ENCODE data around the gene ODAD3.
"Not testable (repeated sequence)": the region's sequence is repeated elsewhere in the genome, so short reads cannot be mapped to it uniquely, and the experiment has no call there.

ODAD3 gene

GRCh38 chr19:11447347-11448262, 12.7 kb upstream of the ODAD3 start:
- DNase-seq = no peak
- intact Hi-C loops (cut with DNase I) = loop anchor here (5.0 kb wide), 2 partner anchors 35 to 155 kb away; partner anchors contain the start of gene ELAVL3

- intact Hi-C loops (cut with DNase I) = loop anchor here (5.0 kb wide), 2 partner anchors 36 to 154 kb away; partner anchors contain the start of gene ELAVL3
- DNase-seq = peak; percentile 73 to 96 (median 88)
These were observed 11.9 kb upstream of the ODAD3 start for GRCh38 chr19:11446652-11447301.

GRCh38 chr19:11446271-11446651, 11.3 kb upstream of the ODAD3 start:
- peak in 2 of 42 donors; percentile 22 to 34 for DNase-seq
- intact Hi-C loops (cut with DNase I) = loop anchor here (5.0 kb wide), 2 partner anchors 36 to 154 kb away; partner anchors contain the start of gene ELAVL3

GRCh38 chr19:11445141-11445540, 10.2 kb upstream of the ODAD3 start:
- no peak for DNase-seq
- intact Hi-C loops (cut with DNase I) = loop anchor here (5.0 kb wide), 2 partner anchors 37 to 153 kb away; partner anchors contain the start of gene ELAVL3

- DNase-seq = no peak
- intact Hi-C loops (cut with DNase I) = no loop called here
These were observed 9.1 kb upstream of the ODAD3 start for GRCh38 chr19:11444059-11444458.

- intact Hi-C loops (cut with DNase I) = loop anchor here (5.0 kb wide), 1 partner anchor 61 kb away; no protein-coding TSS in a partner anchor
- DNase-seq = peak in 2 of 42 donors; percentile 30 to 58
These were observed 3.0 kb upstream of the ODAD3 start for GRCh38 chr19:11437955-11438354.

GRCh38 chr19:11435833-11436313, 952 bp upstream of the ODAD3 start:
- peak in 1 of 42 donors; percentile 22 for DNase-seq
- intact Hi-C loops (cut with DNase I) = loop anchor here (5.0 kb wide), 1 partner anchor 59 kb away; no protein-coding TSS in a partner anchor

- no peak for DNase-seq
- intact Hi-C loops (cut with DNase I) = loop anchor here (5.0 kb wide), 1 partner anchor 57 kb away; no protein-coding TSS in a partner anchor
These were observed 241 bp downstream of the ODAD3 start for GRCh38 chr19:11434703-11435056.

GRCh38 chr19:11433526-11433925, 1.4 kb downstream of the ODAD3 start:
- intact Hi-C loops (cut with DNase I); DNase-seq: not testable (repeated sequence)

- intact Hi-C loops (cut with DNase I) = no loop called here
- DNase-seq = no peak
These were observed 8.3 kb downstream of the ODAD3 start for GRCh38 chr19:11426656-11427055.

GRCh38 chr19:11425719-11426457, 9.0 kb downstream of the ODAD3 start:
- intact Hi-C loops (cut with DNase I) = no loop called here
- no peak for DNase-seq

GRCh38 chr19:11423791-11424181, 11.1 kb downstream of the ODAD3 start:
- no peak for DNase-seq
- intact Hi-C loops (cut with DNase I) = no loop called here

- DNase-seq = no peak
- intact Hi-C loops (cut with DNase I) = no loop called here
These were observed 11.6 kb downstream of the ODAD3 start for GRCh38 chr19:11423164-11423790.

- peak in 40 of 42 donors; percentile 21 to 75 (median 55) for DNase-seq
- intact Hi-C loops (cut with DNase I) = no loop called here
These were observed 12.5 kb downstream of the ODAD3 start for GRCh38 chr19:11422163-11423065.

GRCh38 chr19:11421371-11422098, 13.4 kb downstream of the ODAD3 start:
- intact Hi-C loops (cut with DNase I) = no loop called here
- peak in 6 of 42 donors; percentile 15 to 57 (median 35) for DNase-seq

- peak in 16 of 42 donors; percentile 15 to 58 (median 35) for DNase-seq
- intact Hi-C loops (cut with DNase I) = no loop called here
These were observed 14.2 kb downstream of the ODAD3 start for GRCh38 chr19:11420429-11421370.
